Hematopoietic multipotent progenitor cell treated with erythropoietin and hydrocortisone succinate and interleukin-3 and kit ligand, for 17 days (in vitro differentiated cells): Measurements from ENCODE around the gene FZD1.

Experiments used
- DNase-seq: peaks from one replicate; pipeline ENCODE4 v3.0.0-alpha.2; 2015; ENCODE audit warnings: low spot score

The FZD1 gene

GRCh38 chr7:91264046-91264923, at the start of gene FZD1:
TSS of gene FZD1 (plus strand) at chr7:91264433. CDS start at chr7:91264881, 448 bp downstream.
- DNase-seq, result peak; percentile 70

DNA sequence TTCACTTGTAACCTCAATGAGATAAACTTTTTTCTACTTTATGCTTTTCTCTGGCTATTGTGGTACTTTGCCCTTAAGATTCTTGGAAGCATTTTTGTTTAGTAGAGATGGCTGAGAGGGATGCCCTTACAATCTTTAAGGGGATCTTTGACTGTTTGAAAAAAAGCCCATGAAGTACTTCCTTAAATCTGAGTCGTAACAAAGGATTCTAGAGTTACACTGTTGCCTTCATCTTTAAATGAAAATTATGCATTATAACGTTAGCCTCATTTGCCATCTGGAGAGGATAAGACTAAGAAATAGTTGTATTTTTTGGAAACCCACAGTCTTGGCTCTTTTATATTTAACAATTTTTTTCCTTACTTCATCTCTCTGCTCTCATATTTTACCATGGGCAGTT, 37.8 kb upstream of the FZD1 start:
- no peak for DNase-seq

GRCh38 chr7:91228327-91228726, 35.9 kb upstream of the FZD1 start:
- no peak for DNase-seq

DNA sequence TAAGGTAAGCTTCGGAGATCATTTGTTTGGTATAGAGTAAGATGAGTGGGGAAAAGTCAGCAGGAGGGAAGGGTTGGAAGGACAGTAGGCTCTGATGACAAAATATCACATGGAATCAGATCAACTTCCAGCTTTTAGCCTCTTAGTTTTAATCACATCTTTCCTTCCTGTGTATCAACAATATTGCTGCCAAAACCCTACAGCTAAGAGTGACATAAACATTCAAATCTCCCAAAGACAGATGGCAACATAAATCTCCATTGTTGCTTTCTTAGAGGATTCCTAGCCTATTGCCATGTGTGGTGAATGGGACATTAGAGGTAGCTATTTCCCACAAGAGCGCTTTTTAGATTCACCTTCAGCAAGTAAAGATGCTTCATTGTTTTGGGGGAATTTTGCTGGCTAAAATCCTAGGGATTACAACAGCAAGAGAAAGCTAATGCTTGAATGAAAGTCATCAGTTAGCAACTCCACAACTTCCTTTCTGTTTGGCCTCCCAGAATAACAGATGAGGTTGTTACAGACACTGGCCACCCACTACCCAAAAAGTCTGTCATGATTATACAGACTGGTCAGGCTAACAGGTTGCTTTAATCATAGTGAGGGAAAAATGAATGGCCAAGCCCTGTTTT, 35.2 kb upstream of the FZD1 start:
- DNase-seq, result no peak

DNA sequence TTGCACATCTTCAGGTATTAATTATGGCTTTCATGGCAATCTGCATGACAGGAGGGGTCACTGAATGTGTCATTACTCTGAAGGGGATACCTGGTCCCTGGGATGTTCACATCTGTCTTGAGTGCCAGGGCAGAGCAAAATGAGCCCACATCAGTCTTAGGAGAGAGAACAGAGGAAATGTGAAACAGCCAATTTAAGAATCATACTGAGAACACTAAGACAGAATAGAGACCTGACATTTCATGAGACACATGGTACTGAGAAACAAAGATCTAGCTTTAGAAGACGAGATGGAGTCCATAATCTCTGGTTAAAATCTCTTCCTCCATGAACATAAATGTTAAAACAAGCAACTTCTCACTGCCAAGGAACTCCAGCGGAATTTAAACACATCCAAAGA, 34.1 kb upstream of the FZD1 start:
- no peak for DNase-seq

DNA sequence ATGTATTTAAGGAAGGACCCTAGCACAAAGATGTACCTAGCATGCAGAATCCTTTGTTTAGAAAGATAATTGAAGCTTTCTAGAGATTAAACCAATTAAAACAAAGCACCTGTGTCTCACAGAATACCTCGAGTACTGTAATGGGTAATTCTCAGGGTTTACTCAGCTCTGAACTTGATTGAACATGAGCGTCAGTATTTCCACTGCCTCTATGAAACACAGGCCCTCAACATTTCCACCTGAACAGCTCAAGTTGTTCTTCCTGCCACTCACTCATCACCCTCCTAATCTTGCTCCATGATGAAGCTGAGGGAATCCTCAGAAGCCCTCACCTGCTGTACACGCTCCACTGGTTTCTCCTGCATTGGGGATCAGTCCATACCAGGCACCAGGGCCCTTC, 33.7 kb upstream of the FZD1 start:
- no peak for DNase-seq

DNA sequence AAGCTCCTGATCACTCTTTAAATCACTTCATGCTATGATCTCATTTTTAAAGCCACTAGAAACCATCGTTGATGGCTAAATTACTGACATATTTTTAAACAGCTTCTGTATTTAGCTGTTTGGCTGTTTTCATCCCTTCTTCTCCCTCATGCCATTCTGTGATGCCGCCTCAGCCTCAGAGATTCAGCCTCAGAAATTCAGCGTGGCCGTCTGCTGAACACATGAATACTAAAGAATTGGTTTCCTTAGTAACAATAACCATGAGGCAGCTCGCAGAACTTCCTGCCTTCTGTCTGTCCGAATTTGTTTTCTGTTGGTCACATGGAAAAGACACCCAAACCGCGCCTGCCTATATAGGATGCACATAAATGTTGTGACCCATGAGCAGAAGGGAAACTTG, 31.0 kb upstream of the FZD1 start:
- no peak for DNase-seq

- no peak for DNase-seq
Observed at GRCh38 chr7:91235211-91235832, 28.9 kb upstream of the FZD1 start.

GRCh38 chr7:91239171-91239604, 25.0 kb upstream of the FZD1 start:
- no peak for DNase-seq

DNA sequence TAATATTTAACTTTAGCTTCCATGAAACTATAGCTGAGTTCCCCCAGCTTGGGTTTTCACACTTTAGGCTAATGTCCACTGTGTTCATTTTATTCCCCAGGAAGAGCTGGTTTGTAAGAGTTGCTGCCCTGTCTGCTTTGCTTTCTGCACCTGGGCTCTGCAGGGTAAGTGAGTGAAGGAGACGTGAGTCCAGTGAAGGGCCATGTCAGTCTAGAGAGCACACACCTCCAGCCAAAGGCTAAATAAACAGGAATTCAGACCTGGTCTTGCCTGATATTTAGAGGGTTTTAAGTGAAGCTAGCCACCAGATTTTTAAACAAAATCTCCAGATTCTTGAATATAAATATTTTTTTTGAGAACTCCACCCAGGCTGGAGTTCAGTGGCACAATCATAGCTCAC, 24.5 kb upstream of the FZD1 start:
- no peak for DNase-seq

DNA sequence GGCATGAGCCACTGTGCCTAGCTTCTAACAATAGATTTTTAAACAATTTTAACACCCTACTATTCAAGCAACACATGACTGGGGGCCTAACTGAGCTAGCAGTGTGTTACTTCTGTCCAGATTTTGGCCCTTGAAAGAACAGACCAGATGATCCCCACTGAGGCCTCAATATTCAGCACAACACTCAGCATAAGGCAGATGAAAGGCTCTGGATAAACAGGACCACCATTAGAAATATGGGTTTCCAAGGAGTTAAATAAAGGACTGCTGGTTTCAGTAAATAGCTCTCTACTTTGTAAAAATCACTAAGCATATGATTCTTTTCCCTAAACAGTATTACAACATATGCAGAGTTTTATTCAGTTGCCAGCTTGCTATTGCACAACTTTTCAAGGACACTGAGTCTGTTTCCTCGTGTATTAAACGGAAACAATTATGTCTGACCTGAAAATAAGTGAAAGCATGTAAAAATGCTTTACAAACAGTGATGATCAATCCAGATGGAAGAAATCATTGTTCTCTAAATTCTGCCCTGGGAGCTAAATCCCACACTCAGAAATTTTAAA, 23.8 kb upstream of the FZD1 start:
- DNase-seq, result no peak

GRCh38 chr7:91242097-91242844, 22.0 kb upstream of the FZD1 start:
- DNase-seq, result no peak

GRCh38 chr7:91243591-91244301, 20.5 kb upstream of the FZD1 start:
- DNase-seq, result no peak

- DNase-seq, result no peak
Observed at GRCh38 chr7:91247500-91247899, 16.7 kb upstream of the FZD1 start.

- no peak for DNase-seq
Observed at GRCh38 chr7:91248996-91249395, 15.2 kb upstream of the FZD1 start.

- DNase-seq, result no peak
Observed at GRCh38 chr7:91249506-91250233, 14.6 kb upstream of the FZD1 start.

DNA sequence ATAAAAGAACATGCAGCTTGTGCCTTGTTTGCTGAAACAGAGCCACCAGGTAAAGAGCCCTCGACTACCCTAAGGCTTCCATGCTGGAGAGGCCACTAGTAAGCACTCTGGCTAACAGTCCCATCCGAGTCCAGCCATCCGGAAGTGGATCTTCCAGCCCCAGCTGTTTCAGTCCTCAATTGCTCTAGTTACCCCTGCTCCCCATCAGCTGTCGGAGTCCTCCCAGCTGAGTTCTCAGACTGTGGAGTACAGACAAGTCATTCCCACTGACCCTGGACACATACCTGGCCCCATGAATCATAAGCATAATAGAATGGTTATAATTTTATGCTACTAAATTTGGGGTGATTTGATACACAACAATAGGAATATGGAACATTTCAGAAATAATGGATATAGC, 13.5 kb upstream of the FZD1 start:
- DNase-seq, result no peak

- DNase-seq, result no peak
Observed at GRCh38 chr7:91251877-91252276, 12.4 kb upstream of the FZD1 start.

- DNase-seq, result no peak
Observed at GRCh38 chr7:91263384-91264045, 718 bp upstream of the FZD1 start.
